IMR-90 (cell line): ENCODE data around the gene TBX10.

Experiments
- MXI1 ChIP-seq: IDR thresholded peaks from 2 replicates; pipeline ENCODE4 v1.6.1; 2012; ENCODE audit warnings: low read depth, mild to moderate bottlenecking, low read length, moderate library complexity, borderline replicate concordance
- POLR2A ChIP-seq: IDR thresholded peaks from 2 replicates; pipeline ENCODE4 v1.6.1; 2012; ENCODE audit warnings: mild to moderate bottlenecking, low read depth, low read length
- RAD21 ChIP-seq: IDR thresholded peaks from 2 replicates; pipeline ENCODE4 v1.6.1; 2012; ENCODE audit warnings: low read length, improper control_type of control experiment
- RFX5 ChIP-seq: IDR thresholded peaks from 2 replicates; pipeline ENCODE4 v1.8.0; 2012; ENCODE audit warnings: low read depth, mild to moderate bottlenecking, low read length, moderate library complexity
- SMC3 ChIP-seq: fragments of 150-350 bp; IDR thresholded peaks from 2 replicates; pipeline ENCODE4 v1.6.1; 2016; ENCODE audit warnings: low read depth, mild to moderate bottlenecking, antibody characterized with exemption, low read length, moderate library complexity
- TF ChIP-seq, protein P1 (sequence below): conservative IDR thresholded peaks from 2 replicates; pipeline ENCODE4 v1.5.1; 2012; ENCODE audit warnings: mild to moderate bottlenecking, low read depth, low read length, improper control_type of control experiment
- TF ChIP-seq, protein P2 (sequence below): fragments of 150-350 bp; IDR thresholded peaks from 2 replicates; pipeline ENCODE4 v1.6.1; 2016; ENCODE audit warnings: low read depth, mild to moderate bottlenecking, low read length, moderate library complexity, borderline replicate concordance

DNA sequence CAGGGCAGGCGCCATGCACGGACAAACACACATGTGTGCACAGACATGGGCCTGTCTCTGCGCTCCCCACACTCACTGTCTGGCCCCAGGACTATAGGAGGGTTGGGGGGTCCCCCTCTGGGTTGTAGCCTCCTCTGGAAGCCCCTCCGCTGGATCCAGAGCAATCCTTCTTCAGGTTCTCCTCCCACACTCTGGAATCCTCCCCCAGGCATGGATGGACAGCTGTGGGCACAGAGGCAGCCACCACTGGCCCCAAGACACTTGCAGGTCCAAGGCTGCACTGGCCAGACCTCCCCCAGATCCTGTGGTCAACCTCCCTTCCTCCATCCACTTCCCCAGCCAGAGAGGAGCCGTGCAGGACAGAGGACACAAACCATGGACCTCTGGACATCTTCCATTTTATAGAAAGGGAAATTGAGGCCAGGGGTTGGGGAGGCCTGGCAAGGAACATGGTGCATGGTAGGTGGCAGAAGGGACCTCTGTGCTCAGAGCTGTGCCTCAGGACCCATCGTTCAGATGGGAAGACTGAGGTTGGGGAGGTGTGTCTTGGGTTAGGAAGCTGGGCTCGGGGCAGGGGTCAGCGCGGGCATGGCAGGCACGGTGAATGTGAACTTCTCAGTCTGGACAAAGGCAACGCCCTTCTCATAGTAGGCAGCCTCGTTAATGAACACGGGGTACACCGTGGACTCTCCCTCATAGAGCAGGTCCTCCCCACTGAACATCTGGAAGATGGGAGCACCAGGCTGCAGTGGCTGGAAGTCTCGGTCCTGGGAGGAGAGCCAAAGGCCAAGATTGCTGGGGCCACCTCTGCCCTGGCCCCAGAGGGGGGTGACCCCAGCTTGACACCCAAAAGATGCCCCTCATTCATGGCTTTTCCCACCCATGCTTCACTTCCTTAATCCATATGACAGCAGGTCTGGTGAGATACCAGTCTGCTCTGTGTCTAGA lies 2.9 kb upstream of the TBX10 start:
- TF ChIP-seq POLR2A (no peak), MXI1 (no peak), SMC3 (no peak), RAD21 (no peak), RFX5 (no peak)
- TF ChIP-seq, protein P1, sequence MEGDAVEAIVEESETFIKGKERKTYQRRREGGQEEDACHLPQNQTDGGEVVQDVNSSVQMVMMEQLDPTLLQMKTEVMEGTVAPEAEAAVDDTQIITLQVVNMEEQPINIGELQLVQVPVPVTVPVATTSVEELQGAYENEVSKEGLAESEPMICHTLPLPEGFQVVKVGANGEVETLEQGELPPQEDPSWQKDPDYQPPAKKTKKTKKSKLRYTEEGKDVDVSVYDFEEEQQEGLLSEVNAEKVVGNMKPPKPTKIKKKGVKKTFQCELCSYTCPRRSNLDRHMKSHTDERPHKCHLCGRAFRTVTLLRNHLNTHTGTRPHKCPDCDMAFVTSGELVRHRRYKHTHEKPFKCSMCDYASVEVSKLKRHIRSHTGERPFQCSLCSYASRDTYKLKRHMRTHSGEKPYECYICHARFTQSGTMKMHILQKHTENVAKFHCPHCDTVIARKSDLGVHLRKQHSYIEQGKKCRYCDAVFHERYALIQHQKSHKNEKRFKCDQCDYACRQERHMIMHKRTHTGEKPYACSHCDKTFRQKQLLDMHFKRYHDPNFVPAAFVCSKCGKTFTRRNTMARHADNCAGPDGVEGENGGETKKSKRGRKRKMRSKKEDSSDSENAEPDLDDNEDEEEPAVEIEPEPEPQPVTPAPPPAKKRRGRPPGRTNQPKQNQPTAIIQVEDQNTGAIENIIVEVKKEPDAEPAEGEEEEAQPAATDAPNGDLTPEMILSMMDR = no peak
- TF ChIP-seq, protein P2, sequence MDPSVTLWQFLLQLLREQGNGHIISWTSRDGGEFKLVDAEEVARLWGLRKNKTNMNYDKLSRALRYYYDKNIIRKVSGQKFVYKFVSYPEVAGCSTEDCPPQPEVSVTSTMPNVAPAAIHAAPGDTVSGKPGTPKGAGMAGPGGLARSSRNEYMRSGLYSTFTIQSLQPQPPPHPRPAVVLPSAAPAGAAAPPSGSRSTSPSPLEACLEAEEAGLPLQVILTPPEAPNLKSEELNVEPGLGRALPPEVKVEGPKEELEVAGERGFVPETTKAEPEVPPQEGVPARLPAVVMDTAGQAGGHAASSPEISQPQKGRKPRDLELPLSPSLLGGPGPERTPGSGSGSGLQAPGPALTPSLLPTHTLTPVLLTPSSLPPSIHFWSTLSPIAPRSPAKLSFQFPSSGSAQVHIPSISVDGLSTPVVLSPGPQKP = no peak
